NCI-H2227 treated with DMSO at 0.1 percent for 48 hours (cell line): Measurements from ENCODE around the gene FAM185A.
"Not testable (repeated sequence)": the region's sequence is repeated elsewhere in the genome, so short reads cannot be mapped to it uniquely, and the experiment has no call there.

ENCODE experiments used
- DNase-seq: peaks from one replicate; lab custom pipeline; 2025; lab: John Stamatoyannopoulos, UW

FAM185A gene

DNA sequence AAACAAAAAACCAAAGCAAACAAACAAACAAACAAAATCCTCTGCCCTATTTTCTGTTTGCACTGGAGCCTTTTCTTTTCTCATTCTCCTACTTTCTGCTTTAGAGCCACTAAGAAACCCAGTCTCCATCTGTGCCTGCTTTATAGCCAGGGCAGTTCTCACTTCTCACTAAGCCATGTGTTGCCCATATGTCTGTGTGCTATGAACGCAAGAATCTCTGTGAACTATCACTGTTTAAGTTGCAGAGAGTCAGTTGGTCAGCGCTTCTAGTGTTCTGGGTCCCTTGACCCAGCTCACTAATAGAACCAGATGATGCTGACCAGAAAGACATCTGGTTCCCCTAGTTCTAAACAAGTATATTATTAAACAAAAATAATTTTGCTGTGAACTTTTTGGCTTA, 81.4 kb downstream of the FAM185A start:
- no peak for DNase-seq

DNA sequence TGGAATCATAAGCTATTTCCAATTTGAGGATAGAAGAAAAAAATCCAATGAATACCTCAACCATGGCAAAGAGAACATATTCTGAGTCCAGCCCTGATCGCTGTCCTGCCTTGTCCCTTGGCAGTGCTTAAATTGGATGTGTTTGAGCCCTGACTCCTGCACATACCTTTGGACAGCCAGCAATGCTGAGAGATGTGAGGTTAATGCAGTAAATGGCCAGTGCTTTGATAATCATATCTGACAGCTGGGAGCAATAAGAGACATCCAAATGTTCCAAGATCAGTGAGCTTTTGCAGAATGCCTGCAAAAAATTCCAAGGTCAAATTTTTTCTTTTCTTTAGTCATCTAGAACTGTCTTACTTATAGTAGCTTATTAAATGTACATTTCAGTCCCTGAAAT, 83.9 kb downstream of the FAM185A start:
- no peak for DNase-seq

DNA sequence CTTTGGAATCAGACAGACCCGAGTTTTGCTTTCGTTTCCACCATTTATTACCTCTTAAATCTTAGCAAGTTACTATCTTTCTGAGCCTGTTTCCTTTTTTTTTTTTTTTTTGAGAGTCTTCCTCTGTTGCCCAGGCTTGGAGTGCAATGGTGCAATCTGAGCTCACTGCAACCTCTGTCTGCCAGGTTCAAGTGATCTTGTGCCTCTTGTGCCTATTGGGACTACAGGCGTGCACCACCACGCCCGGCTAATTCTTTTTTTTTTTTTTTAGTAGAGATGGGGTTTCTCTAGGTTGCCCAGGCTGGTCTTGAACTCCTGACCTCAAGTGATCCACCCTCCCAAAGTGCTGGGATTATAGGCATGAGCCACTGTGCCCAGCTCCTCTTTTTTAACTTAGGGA, 84.5 kb downstream of the FAM185A start:
- no peak for DNase-seq

DNA sequence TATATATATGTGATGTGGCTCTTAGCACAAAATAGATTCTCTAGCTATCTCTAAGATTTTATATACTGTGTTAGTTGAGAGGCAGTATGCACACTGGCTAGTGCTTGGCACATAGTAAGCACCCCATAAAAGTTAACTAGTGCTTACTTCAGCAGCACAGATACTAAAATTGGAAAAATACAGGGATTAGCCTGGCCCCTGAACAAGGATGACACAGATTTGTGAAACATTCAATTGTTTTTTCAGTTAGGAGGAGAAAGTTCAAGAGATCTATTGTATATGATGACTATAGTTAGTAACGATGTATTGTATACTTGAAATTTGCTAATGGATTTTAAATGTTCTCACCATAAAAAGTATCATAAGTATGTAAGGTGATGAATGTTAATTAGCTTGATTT, 85.7 kb downstream of the FAM185A start:
- DNase-seq, result no peak

DNA sequence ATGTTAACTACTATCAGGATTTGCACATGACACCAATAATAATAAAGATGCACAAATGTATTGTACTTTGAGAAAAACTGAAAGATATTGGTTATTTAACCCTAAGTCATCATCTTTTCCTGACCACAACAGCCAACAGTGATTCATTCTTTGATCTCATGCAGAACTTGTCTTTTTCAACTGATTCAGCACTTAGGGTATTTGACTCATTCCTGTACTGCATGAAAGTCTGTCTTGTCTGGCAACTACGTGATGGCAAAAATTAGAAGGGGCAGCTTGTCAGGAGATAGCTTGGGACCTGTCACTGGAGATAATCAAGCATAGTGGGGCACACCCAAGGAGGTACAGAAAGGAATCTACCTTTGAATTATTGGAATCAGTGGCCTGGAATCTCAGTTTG, 86.2 kb downstream of the FAM185A start:
- DNase-seq, result no peak

DNA sequence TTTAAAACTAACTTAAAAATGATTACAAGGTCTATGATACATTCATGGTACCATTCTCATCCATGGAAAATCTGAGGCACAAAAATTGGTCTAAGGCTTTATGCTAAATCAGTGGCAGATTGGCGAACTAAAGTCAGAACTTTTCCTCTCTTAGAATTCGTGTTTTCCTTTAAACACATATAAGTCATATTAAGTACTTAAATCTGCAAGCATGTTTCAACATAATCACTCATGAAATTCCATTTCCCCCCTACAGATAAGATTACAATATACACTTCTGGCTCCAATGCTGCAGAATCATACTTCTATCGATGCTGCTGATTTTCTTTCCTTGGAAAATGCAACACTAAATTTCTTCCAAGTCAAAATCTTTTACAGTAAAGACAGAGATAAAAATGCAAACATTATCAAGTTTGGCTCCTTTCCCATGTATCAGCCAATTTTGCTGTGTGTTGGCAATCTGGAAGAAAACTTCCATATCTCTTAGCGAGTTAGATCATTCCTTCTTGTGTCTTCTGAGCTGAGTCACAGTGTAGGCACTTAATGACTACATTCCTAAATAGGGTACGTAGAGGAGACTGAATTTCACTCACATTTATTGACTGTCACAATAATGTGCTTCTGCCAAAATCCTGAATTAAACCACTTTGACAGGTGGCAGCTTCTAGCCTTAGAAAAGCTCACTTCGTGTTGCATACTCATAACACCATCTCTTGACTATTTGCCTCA, 87.6 kb downstream of the FAM185A start:
- DNase-seq, result no peak

DNA sequence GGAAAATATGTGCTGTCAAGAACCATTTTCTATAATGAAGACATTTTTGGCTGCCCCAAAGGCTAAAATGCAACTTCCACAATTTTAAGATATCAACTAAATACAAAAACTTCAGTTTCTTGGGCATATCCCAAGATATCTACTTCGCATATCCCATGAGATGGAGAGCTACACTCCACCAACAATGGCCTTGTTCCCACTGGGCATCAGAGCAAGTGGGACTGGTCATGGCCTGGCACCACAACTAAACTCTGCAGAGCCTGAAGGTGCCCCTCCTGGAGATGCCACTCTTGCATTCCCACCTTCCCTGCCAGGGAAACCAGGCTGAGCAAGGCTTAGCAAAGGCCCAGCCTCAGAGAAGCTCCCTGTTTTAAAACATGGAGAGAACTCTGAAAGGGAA, 88.2 kb downstream of the FAM185A start:
- DNase-seq, result no peak

DNA sequence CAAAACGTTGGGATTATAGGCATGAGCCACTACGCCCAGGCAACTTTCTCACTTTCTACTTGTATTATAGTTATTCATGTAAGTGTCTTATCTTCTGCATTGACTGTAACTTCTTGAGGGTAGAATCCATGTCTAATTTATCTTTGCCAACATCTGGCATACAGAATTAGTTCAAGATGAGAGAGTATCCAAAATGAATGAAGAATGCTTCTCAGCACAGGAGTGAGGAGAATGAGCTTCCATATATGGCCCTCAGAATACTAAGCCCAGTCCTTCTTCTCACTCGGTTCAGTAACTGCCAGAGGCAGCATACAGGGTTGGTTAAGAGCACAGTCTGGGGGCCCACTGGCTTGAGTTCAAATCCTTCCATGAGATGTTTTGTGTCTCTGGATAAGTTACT, 89.0 kb downstream of the FAM185A start:
- no peak for DNase-seq

DNA sequence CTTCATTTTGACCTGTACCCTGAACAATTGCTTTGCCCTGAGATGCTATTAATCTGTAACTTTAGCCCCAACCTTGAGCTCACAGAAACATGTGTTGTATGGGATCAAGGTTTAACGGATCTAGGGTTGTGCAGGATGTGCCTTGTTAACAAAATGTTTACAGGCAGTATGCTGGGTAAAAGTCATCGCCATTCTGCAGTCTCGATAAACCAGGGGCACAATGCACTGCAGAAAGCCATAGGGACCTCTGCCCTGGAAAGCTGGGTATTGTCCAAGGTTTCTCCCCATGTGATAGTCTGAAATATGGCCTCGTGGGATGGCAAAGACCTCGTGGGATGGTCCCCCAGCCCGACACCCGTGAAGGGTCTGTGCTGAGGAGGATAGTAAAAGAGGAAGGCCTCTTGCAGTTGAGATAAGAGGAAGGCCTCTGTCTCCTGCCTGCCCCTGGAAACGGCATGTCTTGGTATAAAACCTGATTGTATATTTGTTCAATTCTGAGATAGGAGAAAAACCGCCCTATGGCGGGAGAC, 89.8 kb downstream of the FAM185A start:
- not testable (repeated sequence) for DNase-seq

DNA sequence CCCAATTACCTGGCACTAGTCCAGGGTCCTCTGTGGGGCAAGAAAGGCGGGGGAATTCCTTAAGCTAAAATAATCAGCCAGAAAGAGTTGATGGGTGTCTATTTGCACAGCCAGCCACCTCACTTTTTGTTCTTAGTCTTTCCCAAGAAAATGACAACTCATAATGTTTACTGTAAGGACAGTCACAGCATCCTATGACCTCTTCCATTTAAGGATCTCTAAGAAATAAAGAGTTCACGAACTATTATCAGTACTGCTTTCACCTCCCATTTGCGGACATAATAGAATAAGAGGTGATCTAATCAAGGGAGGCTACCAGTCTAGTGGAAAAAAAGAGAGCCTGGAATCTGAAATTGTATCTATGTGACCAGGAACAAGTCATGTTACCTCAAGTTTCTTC, 91.6 kb downstream of the FAM185A start:
- DNase-seq, result no peak

DNA sequence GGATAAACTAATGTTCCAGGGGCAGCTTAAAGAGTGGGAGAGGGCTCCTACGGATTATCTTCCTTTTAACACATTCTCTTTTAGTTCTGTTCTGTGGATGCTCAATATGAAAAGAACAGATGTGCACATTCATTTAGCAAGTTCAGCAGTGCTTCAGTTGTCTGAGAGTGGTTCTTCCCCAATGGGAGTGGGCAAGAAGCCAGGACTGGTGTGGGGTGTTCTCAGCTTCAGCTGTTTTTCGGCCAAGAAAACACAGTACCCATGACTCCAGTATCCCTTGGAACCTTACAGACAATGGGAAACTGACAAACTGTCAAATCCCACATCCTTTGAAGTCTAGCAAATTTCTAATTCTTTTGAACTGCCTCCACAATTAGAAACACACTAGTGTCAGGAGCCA, 92.5 kb downstream of the FAM185A start:
- no peak for DNase-seq

DNA sequence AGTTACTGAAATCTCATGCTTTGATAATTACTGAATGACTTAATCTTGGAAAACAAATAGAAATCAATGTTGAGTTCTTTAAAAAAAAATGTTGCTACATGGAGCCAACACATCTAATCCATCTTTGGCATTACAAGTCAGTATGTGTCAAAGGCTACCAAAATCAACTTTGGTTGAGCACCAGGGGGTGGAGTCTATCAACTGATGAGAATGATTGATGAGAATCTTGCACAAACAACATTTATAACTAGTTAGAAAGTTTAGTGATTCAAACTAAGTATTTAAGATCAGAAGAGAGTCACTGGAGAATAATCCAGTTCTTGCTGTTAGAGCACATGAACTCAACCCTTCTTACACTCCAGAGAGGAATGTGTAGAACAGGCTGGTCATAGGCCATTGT, 93.5 kb downstream of the FAM185A start:
- DNase-seq, result no peak

DNA sequence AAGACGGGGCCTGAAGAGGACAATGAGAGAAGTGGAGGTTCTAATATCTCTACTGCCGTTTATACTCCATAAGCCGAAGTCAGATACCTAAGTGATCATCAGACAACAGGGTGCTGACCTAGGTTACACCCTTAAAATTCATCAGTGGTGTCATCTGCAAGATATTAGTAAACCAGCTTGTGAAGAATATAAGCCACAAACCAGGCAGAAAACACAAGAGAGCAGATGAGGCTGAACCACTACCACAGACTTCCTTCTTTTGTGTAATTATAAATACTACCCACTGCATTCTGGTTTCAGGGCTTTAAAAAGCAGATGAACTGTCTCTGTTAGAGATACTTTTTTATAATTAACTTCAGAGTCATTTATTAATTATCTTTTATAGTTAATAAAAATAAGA, 95.1 kb downstream of the FAM185A start:
- DNase-seq, result no peak

DNA sequence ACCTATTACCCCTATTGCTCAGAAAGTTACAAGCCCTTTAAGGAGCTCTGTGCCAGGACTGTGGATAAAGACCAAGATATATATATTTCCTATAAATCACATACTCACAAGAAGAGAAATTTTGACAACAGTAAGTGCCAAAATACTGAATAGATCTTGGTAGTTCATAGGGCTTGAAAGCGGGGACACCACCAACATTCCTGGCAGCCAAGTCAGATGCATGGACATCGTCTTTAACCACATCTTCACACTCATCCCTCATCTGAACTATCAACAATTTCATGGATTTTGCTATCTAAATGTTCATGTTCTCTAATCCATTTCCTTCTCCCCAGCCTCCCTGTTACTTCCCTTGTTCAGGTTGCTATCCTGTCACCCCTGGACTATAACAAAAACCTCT, 96.5 kb downstream of the FAM185A start:
- DNase-seq, result no peak

DNA sequence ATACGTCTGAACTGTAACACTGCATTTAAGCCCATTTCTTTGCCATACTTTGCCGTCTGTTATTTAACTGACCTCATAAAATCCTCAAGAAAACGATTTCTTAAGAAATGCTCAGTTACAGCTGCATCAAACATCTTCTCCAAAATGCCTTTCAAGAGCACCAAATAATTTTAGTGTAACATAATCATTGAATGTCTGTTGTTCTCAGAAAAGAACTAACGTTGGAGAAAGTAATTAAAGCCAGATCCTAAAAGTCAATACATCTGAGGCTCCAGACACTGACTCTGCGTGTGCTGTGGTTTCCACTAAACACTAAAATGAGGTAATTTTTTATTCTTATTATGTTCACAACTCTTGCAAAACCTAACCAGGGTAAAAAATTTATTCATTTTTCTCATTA, 100.3 kb downstream of the FAM185A start:
- DNase-seq, result no peak

DNA sequence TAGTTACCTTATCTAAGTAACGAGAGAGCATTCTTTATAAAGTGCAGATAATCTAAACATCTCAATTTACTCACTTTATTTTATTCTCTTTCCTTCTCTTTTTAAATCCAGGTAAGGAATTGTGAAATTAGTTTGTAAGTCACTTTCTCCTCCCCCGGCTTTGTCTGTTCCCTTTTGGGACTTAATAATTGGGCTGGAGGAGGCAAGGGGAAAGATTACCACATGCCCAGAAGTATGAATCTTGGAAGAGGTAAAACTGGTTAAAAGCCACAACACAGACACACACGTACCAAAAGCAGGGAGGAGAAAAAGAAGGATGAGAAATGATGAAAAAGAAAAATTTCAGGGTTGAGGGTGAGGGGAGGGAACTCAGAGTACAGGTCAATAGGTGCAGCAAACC, 100.7 kb downstream of the FAM185A start:
- DNase-seq, result no peak

DNA sequence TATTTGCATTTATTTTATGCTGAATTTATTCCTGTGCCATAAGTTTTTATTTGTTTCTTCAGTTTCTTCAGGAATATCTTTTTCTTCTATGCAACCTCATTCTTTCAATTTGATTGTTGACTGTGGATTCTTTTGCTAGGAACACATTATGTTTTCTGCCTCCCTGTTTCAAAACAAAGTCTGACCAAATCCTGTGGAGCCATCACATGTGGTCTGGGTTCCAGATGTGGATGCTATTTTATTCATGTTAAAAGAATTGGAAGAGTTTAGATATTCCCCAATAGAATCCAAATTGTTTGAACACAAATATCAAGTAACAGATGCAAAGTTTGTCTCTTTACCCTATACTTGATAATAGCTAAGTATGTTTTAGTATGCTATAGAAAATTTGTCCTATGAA, 107.2 kb downstream of the FAM185A start:
- no peak for DNase-seq
